KOPT-K1 (cell line): ENCODE measurements around the gene CPLANE2.

Experiments
- H3K27ac ChIP-seq: fragments of 200-600 bp; sonication (generic); 2 replicates; pipeline ENCODE4 v1.5.1; 2016; ENCODE audit warnings: antibody characterized with exemption, mild to moderate bottlenecking, low read depth, low read length; ENCODE audit not compliant: poor library complexity, severe bottlenecking
- H3K36me3 ChIP-seq: fragments of 200-600 bp; sonication (generic); 2 replicates; pipeline ENCODE4 v1.5.1; 2017; ENCODE audit warnings: antibody characterized with exemption, mild to moderate bottlenecking, low read length, moderate library complexity; ENCODE audit not compliant: insufficient read depth
- H3K9me3 ChIP-seq: fragments of 200-600 bp; sonication (generic); 2 replicates; pipeline ENCODE4 v1.5.1; 2017; ENCODE audit warnings: antibody characterized with exemption, low read length, mild to moderate bottlenecking; ENCODE audit not compliant: insufficient read depth, poor library complexity, severe bottlenecking

Gene CPLANE2

GRCh38 chr1:16211824-16212223 is 25.2 kb downstream of the CPLANE2 start:
- H3K36me3 ChIP-seq: no peaks in the 10 kb centered on the region
- no peak overlapping the region for H3K27ac ChIP-seq
- H3K9me3 ChIP-seq: no peaks in the 10 kb centered on the region

- Histone ChIP-seq H3K36me3 (no peaks in the 10 kb centered on the region), H3K9me3 (no peaks in the 10 kb centered on the region), H3K27ac (no peak overlapping the region)
Observed at GRCh38 chr1:16210581-16210980, 26.4 kb downstream of the CPLANE2 start.

- no peaks in the 10 kb centered on the region for H3K9me3 ChIP-seq
- no peaks in the 10 kb centered on the region for H3K36me3 ChIP-seq
- H3K27ac ChIP-seq: no peak overlapping the region
Observed at GRCh38 chr1:16209847-16210407, 27.1 kb downstream of the CPLANE2 start.

- Histone ChIP-seq H3K36me3 (no peaks in the 10 kb centered on the region), H3K9me3 (no peaks in the 10 kb centered on the region), H3K27ac (no peak overlapping the region)
Observed at GRCh38 chr1:16209132-16209846, 27.7 kb downstream of the CPLANE2 start.

GRCh38 chr1:16208270-16208987 is 28.6 kb downstream of the CPLANE2 start:
- no peaks in the 10 kb centered on the region for H3K9me3 ChIP-seq
- H3K27ac ChIP-seq: no peak overlapping the region
- no peaks in the 10 kb centered on the region for H3K36me3 ChIP-seq

- no peaks in the 10 kb centered on the region for H3K9me3 ChIP-seq
- H3K27ac ChIP-seq: peak overlapping the region; percentile 72
- no peaks in the 10 kb centered on the region for H3K36me3 ChIP-seq
Observed at GRCh38 chr1:16207318-16208269, 29.4 kb downstream of the CPLANE2 start.

- Histone ChIP-seq H3K27ac (peak overlapping the region; percentile 72), H3K9me3 (no peaks in the 10 kb centered on the region), H3K36me3 (no peaks in the 10 kb centered on the region)
Observed at GRCh38 chr1:16206547-16207317, 30.3 kb downstream of the CPLANE2 start.

- Histone ChIP-seq H3K36me3 (no peaks in the 10 kb centered on the region), H3K9me3 (no peaks in the 10 kb centered on the region), H3K27ac (peak overlapping the region; percentile 49)
Observed at GRCh38 chr1:16205891-16206546, 31.0 kb downstream of the CPLANE2 start.

- no peak overlapping the region for H3K27ac ChIP-seq
Observed at GRCh38 chr1:16205334-16205671, 31.7 kb downstream of the CPLANE2 start.

GRCh38 chr1:16204634-16205333 is 32.2 kb downstream of the CPLANE2 start:
- Histone ChIP-seq H3K9me3 (no peaks in the 10 kb centered on the region), H3K27ac (no peak overlapping the region), H3K36me3 (no peaks in the 10 kb centered on the region)

More at GRCh38 chr1:16205334-16205671, 31.7 kb downstream of the CPLANE2 start:
- Histone ChIP-seq H3K9me3 (no peaks in the 10 kb centered on the region), H3K36me3 (no peaks in the 10 kb centered on the region)

GRCh38 chr1:16204216-16204615 is 32.8 kb downstream of the CPLANE2 start:
- H3K9me3 ChIP-seq: no peaks in the 10 kb centered on the region

GRCh38 chr1:16203550-16203949 is 33.4 kb downstream of the CPLANE2 start:
- no peaks in the 10 kb centered on the region for H3K9me3 ChIP-seq

More at GRCh38 chr1:16204216-16204615, 32.8 kb downstream of the CPLANE2 start:
- no peaks in the 10 kb centered on the region for H3K36me3 ChIP-seq
- no peak overlapping the region for H3K27ac ChIP-seq

More at GRCh38 chr1:16203550-16203949, 33.4 kb downstream of the CPLANE2 start:
- Histone ChIP-seq H3K27ac (no peak overlapping the region), H3K36me3 (no peaks in the 10 kb centered on the region)
